RPMI7951 (cell line): Measurements from ENCODE around the gene HTR3E. TPM values are rescaled to one million over a fixed set of nuclear protein-coding genes. Genes with fewer than 3 reads are reported as not detected.
A peak's percentile ranks its signal among the peaks of the same experiment; 100 is the strongest.
"Not testable (repeated sequence)": the region's sequence is repeated elsewhere in the genome, so short reads cannot be mapped to it uniquely, and the experiment has no call there.

Experiments
- DNase-seq: peaks from one replicate; pipeline ENCODE4 v3.0.0-alpha.2; 2012; ENCODE audit warnings: low read depth
- total RNA-seq: library from RNA; depleted of rRNA; stranded (reverse); fragments of >200 nt; shearing (Covaris generic); gene quantifications from 2 replicates; pipeline ENCODE4 v1.2.3, GENCODE V29; 2014; rRNA removed

The HTR3E gene, protein sequence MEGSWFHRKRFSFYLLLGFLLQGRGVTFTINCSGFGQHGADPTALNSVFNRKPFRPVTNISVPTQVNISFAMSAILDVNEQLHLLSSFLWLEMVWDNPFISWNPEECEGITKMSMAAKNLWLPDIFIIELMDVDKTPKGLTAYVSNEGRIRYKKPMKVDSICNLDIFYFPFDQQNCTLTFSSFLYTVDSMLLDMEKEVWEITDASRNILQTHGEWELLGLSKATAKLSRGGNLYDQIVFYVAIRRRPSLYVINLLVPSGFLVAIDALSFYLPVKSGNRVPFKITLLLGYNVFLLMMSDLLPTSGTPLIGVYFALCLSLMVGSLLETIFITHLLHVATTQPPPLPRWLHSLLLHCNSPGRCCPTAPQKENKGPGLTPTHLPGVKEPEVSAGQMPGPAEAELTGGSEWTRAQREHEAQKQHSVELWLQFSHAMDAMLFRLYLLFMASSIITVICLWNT
- not detected in 2 replicates for total RNA-seq

- DNase-seq = no peak
Observed at GRCh38 chr3:184096811-184097383, at the start of gene HTR3E. TSS of gene HTR3E (plus strand) at chr3:184097064. CDS start at chr3:184097530, 466 bp downstream.

GRCh38 chr3:184050217-184050847 is 46.5 kb upstream of the HTR3E start:
- no peak for DNase-seq

- no peak for DNase-seq
Observed at GRCh38 chr3:184052767-184053166, 44.1 kb upstream of the HTR3E start, which contains the start of gene HTR3C. TSS of gene HTR3C (plus strand) at chr3:184053047. CDS start at chr3:184053081, 34 bp downstream.

DNA sequence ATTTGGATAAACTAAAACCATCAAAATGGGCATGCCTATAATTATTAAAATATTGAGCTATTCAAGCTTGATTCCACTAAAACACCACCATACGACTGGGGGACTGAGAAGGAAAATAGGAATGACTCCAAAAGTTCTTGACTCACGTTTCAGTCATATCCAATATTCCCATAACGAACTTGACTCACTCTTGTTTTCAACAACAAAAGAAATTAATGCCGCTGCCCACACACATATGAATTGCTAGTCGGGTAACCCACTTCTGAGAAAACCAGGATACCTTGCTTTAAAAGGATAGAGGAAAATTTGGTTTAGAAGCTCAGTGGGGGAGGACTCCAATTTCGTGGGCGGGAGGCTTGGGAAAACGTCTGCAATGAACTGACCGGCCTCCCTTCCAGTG is 38.8 kb upstream of the HTR3E start:
- DNase-seq = peak; percentile 7

DNA sequence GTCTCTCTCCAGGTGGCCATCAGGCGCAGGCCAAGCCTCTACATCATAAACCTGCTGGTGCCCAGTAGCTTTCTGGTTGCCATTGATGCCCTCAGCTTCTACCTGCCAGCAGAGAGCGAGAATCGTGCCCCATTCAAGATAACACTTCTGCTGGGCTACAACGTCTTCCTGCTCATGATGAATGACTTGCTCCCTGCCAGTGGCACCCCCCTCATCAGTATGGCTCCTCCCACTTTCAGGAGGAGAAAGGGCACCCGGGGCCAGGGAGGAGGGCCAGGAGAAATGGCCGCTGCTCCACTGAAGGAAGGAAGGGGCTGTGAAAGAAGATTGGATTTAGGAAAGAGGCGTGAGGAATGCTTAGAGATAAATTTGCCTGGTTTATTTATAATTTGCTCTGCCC is 37.4 kb upstream of the HTR3E start:
- no peak for DNase-seq

DNA sequence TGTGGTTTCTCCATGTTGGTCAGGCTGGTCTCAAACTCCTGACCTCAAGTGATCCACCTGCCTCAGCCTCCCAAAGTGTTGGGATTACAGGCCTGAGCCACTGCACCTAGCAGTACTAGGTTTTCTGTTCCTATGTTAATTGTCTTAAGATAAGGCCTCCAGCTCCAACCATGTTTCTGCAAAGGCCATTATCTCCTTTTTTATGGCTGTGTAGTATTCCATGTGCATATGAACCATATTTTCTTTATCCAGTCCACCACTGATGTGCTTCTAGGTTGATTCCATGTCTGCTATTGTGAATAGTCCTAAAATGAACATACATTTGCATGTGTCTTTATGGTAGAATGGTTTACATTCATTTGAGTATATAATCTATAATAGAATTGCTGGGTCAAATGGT is 34.2 kb upstream of the HTR3E start:
- DNase-seq = no peak

DNA sequence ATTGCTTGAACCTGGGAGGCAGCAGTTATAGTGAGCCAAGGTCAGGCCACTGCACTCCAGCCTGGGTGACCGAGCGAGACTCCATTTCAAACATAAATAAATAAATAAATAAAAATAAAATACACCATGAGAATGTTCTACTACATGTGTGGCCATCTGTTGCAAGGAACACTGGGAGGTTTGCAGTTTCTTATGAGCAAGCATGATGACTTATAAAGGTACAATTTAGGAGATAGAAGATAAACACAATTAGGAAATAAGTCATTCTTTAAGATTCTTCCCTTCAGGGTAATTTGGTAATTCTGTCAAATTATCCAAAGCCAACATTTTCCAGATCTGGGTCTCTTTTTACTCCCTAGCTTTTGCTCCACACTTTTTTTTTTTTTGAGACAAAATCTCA is 30.7 kb upstream of the HTR3E start:
- DNase-seq = no peak

DNA sequence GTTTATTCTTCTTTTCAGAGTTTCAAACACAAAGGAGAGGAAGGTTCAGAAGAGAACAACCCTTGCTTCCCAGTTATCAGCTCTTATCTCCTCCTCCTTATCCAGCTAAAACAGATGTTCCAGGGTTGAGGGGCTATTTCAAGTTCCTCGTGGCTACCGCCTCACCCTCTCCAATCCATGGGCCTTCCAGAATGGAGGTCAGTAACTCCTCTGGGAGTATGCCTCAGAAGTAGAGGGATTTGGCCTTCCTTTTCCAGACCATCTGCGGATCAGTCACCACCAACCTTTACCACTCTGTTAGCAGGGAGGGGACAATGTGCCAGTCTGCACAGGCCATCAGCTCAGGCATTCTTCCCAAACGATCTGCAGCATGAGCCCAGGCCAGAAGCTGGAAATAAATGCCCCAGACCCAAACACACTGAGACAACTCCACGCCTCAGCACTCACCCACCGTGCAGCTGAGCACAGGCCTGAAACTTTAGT is 29.2 kb upstream of the HTR3E start:
- DNase-seq = no peak

- DNase-seq = no peak
Observed at GRCh38 chr3:184068344-184068743, 28.5 kb upstream of the HTR3E start.

- not testable (repeated sequence) for DNase-seq
Observed at GRCh38 chr3:184071142-184071541, 25.7 kb upstream of the HTR3E start.

DNA sequence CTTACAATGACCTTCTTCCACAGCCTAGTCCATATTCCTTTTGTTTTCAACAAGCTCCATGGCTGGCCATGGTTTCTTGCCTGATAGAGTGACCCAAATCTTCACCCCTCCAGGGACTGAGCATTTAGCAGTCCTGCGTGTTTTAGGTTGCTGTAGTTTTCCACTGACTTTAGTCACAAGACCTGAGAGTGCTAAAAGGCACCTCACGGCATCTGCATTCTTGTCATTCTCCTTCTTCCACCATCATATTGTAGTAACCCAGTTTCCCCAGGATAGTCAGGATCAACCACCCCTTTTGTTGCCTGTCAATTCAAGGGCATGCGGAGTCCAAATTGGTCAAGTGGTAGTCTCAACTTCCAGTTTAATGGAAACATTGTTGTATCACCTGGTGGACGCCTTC is 23.2 kb upstream of the HTR3E start:
- DNase-seq = no peak

GRCh38 chr3:184075901-184076300 is 21.0 kb upstream of the HTR3E start:
- no peak for DNase-seq

DNA sequence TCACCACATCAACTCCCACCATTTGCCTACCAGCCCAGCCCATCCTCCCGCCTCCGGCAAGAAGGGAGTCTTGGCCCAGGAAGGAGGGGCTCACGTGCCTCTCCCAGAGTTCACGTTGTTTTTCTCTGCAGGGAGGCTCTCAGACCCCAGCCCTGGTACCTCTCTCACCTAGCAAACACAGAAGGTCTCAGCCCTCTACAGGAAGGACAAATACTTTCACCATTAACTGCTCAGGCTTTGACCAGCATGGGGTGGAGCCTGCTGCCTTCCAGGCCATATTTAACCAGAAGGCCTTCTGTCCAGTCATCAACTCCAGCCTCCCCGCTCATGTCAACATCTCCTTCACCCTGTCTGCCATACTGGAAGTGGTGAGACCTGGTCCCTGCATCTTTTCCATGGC is 19.0 kb upstream of the HTR3E start:
- no peak for DNase-seq

DNA sequence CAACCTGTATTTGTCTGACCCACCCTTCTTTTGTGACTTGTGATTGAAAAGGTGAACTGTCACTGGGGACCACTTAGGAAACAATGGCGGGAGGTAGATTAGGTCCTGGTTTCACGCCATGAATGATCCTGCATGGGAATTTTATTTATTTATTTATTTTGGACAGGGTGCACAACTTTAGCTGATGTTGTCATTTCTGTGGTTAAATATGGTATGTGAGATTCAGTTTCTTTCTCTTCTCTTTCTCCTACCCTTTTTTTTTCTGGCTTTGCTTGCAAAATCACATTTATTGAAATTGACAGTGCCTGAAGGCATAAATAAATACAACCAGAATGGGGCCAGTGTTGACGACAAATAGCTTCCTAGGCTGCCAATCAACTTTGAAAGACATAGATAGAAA is 18.0 kb upstream of the HTR3E start:
- DNase-seq = no peak

- no peak for DNase-seq
Observed at GRCh38 chr3:184081116-184081830, 15.6 kb upstream of the HTR3E start.

DNA sequence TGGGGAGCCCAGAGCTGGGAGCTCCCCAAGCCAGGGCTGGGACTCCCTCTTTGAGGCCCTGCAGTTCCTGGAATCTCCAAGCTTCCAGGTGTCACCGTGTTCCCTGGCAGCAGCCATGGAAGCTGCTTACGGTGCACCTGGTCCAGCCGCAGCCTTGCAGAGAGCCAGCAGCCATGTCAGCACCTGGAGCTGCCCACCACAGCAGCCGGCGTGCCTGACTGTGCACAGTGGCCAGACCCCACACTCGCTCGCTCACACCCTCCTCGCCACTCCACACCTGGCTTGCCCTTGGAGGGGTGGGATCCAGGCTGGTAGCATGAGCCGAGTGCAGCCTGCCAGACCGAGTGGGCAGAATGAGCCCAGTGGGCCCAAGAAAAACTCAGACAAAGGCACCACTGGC is 14.8 kb upstream of the HTR3E start:
- DNase-seq = no peak

- no peak for DNase-seq
Observed at GRCh38 chr3:184082465-184082864, 14.4 kb upstream of the HTR3E start.

DNA sequence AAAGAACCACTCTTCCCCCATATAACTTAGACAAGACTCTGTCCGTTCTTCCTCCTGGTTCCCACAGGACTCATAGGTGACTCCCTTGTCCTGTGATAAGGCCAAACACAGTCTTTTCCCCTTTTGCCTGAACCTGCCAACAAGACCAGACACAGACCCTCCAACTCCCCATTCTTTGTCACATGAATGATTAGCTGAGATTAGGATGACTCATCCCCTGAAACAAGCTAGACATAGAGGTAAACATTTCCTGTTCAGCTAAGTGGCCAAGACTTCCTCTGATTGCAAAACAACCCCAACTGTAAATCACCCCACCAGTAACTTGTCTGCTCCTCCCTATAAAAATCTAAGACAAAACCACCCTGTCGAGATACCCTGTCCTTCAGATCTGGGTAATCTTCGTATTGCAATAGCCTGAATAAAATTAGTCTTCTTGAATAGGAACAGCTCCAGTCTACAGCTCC is 11.4 kb upstream of the HTR3E start:
- DNase-seq = peak; percentile 11

GRCh38 chr3:184092199-184092598 is 4.7 kb upstream of the HTR3E start:
- no peak for DNase-seq

DNA sequence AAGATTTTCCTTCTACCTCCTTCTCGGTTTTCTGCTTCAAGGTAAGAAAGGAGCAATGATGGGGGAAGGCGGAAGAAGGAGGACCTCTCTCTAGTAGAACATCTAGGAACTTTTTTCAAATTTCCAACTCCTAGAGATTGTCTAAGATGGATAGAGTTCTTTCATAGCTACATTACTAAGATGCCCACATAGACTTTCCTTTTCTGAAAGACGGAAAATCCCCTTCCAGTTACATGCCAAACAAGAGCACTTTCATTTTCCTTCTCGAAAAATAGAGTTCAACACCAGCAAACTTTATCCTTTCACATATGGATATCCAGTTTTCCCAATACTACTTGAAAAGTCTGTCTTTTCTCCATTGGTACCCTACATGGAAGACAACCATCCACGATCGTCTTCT is 692 bp downstream of the HTR3E start:
- DNase-seq = no peak

DNA sequence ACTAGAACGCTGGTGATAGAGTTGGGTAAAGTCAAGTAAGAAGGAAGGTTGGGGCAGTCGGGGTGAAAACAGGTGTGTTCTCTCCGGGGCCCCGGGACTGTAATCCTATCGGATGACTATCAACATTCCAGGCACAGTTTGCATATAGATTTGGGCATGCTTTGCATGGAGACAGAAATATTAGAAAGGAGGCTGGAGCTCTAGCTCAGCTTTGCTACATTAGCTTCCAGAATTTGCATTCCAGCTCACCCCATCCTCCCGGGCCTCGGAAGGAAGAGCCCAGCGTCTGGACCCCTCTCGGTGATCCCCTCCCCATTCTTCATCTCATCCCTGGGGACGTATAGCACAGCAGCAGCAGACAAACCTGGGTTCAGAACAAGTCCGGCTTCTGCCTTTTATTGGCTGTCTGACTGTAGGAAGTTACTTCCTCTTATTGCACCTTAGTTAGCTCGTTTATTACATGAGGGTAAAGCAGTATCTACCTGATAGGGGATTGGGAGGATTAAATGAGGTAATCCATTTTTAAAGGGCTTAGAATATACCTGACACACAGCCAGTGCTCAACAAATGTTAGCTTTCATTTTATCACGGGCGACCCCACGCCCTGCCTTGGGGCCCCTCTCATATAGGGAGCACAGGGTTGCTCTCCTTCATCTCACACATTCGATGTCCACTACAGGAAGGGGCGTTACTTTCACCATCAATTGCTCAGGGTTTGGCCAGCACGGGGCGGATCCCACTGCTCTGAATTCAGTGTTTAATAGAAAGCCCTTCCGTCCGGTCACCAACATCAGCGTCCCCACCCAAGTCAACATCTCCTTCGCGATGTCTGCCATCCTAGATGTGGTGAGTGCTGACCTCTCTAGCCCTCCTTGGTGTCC is 3.2 kb downstream of the HTR3E start:
- no peak for DNase-seq
